Neural cell (in vitro differentiated cells): ENCODE data around the gene HMGCR.

Experiments used
- CTCF ChIP-seq: fragments of 450-650 bp; IDR thresholded peaks from 2 replicates; pipeline ENCODE4 v1.5.1; 2014; ENCODE audit warnings: antibody characterized with exemption, mild to moderate bottlenecking, moderate library complexity; ENCODE audit not compliant: poor library complexity, severe bottlenecking
- TAF1 ChIP-seq: IDR thresholded peaks from 2 replicates; pipeline ENCODE4 v1.6.1; 2012; ENCODE audit warnings: low read depth

DNA sequence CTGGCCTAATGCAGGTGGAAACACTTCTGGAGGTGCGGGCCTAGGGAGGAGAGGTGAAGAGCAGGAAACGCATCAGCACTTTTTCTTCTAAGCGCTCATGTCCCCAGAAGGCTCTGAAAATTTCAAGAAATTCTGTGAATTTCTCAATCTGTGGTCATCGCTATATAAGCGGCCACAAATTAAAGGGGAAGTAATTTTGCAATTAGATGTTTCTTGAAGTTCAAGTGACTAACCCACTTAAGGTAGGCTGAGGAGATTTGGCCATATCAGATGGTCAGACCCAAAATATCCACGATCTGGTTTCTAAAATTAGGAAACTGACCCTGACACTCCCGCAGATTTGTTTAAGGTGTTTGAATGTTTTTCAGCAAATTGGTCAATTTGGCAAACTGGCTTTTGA, 16.6 kb upstream of the HMGCR start:
- TF ChIP-seq CTCF (no peak), TAF1 (no peak)
